HEK293 (cell line): Measurements from ENCODE around the gene TBX15.

ENCODE experiments used
- CTCF ChIA-PET: fragments of 350-600 bp; formaldehyde crosslinking; extraction: SDS; loops from one replicate; lab custom pipeline; 2021; ENCODE audit warnings: antibody characterized with exemption; lab: Yijun Ruan, JAX
- POLR2A ChIA-PET: fragments of 300-600 bp; formaldehyde crosslinking; extraction: SDS; loops from one replicate; lab custom pipeline; 2020; ENCODE audit warnings: antibody characterized with exemption, inconsistent platforms; lab: Yijun Ruan, JAX
- H3K27ac ChIP-seq: fragments of 200-500 bp; sonication (Bioruptor generic); 2 replicates; pipeline ENCODE4 v1.5.1; 2014; ENCODE audit warnings: low read depth, low read length, control low read depth, inconsistent platforms; ENCODE audit errors: extremely low read depth
- H3K36me3 ChIP-seq, 2 experiments: fragments of 200-500 bp in 1 of 2; sonication (Bioruptor generic) in 1 of 2; 1 replicate in 1 of 2; 2 replicates in 1 of 2; pipeline ENCODE4 v1.5.1; 2014 to 2017; ENCODE audit warnings: inconsistent platforms in 2 of 2, low read length in 2 of 2; ENCODE audit not compliant: control insufficient read depth in 2 of 2, insufficient read depth in 1 of 2
- H3K4me1 ChIP-seq: fragments of 200-500 bp; sonication (Bioruptor generic); 2 replicates; pipeline ENCODE4 v1.5.1; 2014; ENCODE audit warnings: mild to moderate bottlenecking, low read length, inconsistent platforms; ENCODE audit not compliant: control insufficient read depth, insufficient read depth
- H3K4me3 ChIP-seq: 2 replicates; pipeline ENCODE4 v1.5.1; 2011; ENCODE audit warnings: low read depth, mild to moderate bottlenecking, control low read depth, low read length, moderate library complexity
- H3K9me3 ChIP-seq: fragments of 200-500 bp; sonication (Bioruptor generic); 2 replicates; pipeline ENCODE4 v1.5.1; 2014; ENCODE audit warnings: low read depth, low read length, inconsistent platforms; ENCODE audit not compliant: control insufficient read depth, insufficient read depth
- KLF1 ChIP-seq: fragments of 450-650 bp; formaldehyde crosslinking; IDR thresholded peaks from 2 replicates; pipeline ENCODE4 v1.5.1; 2016; ENCODE audit warnings: missing biosample characterization, missing genetic modification characterization
- KLF7 ChIP-seq: fragments of 450-650 bp; formaldehyde crosslinking; IDR thresholded peaks from 2 replicates; pipeline ENCODE4 v1.5.1; 2016; ENCODE audit warnings: missing biosample characterization, missing genetic modification characterization, borderline replicate concordance
- SP7 ChIP-seq: fragments of 450-650 bp; formaldehyde crosslinking; IDR thresholded peaks from 2 replicates; pipeline ENCODE4 v1.5.1; 2016; ENCODE audit warnings: missing biosample characterization, missing genetic modification characterization
- ZBTB48 ChIP-seq: fragments of 450-650 bp; formaldehyde crosslinking; IDR thresholded peaks from 2 replicates; pipeline ENCODE4 v1.5.1; 2016; ENCODE audit warnings: missing biosample characterization, missing genetic modification characterization
- ZNF138 ChIP-seq: fragments of 450-650 bp; formaldehyde crosslinking; IDR thresholded peaks from 2 replicates; pipeline ENCODE4 v1.5.1; 2016; ENCODE audit warnings: missing biosample characterization, missing genetic modification characterization, borderline replicate concordance
- ZNF184 ChIP-seq: fragments of 450-650 bp; IDR thresholded peaks from 2 replicates; pipeline ENCODE4 v1.5.1; 2018; ENCODE audit warnings: missing biosample characterization, mild to moderate bottlenecking, missing genetic modification characterization
- ZNF549 ChIP-seq: fragments of 450-650 bp; IDR thresholded peaks from 2 replicates; pipeline ENCODE4 v1.5.1; 2018; ENCODE audit warnings: missing biosample characterization, missing genetic modification characterization, mild to moderate bottlenecking, inconsistent platforms, moderate library complexity
- ZNF561 ChIP-seq: fragments of 450-650 bp; IDR thresholded peaks from 2 replicates; pipeline ENCODE4 v1.5.1; 2018; ENCODE audit warnings: missing biosample characterization, missing genetic modification characterization, borderline replicate concordance
- ZNF626 ChIP-seq: fragments of 450-650 bp; sonication (Bioruptor Pico); formaldehyde crosslinking; IDR thresholded peaks from 2 replicates; pipeline ENCODE4 v1.5.1; 2018; ENCODE audit warnings: missing biosample characterization, missing genetic modification characterization, inconsistent platforms
- ZNF654 ChIP-seq: fragments of 450-650 bp; formaldehyde crosslinking; IDR thresholded peaks from 2 replicates; pipeline ENCODE4 v1.5.1; 2016; ENCODE audit warnings: low read depth, missing biosample characterization, missing genetic modification characterization
- ZSCAN16 ChIP-seq: fragments of 450-650 bp; formaldehyde crosslinking; IDR thresholded peaks from 2 replicates; pipeline ENCODE4 v1.5.1; 2016; ENCODE audit warnings: missing biosample characterization, missing genetic modification characterization
- TF ChIP-seq, protein P1 (sequence below): fragments of 450-650 bp; formaldehyde crosslinking; IDR thresholded peaks from 2 replicates; pipeline ENCODE4 v1.5.1; 2016; ENCODE audit warnings: missing biosample characterization, missing genetic modification characterization
- TF ChIP-seq, protein P2 (sequence below): fragments of 450-650 bp; formaldehyde crosslinking; IDR thresholded peaks from 2 replicates; pipeline ENCODE4 v1.5.0; 2017; ENCODE audit warnings: missing biosample characterization, missing genetic modification characterization, borderline replicate concordance
- TF ChIP-seq, protein P3 (sequence below): fragments of 450-650 bp; formaldehyde crosslinking; IDR thresholded peaks from 2 replicates; pipeline ENCODE4 v1.5.1; 2016; ENCODE audit warnings: missing biosample characterization, missing genetic modification characterization
- TF ChIP-seq, protein P4 (sequence below): fragments of 450-650 bp; formaldehyde crosslinking; IDR thresholded peaks from 2 replicates; pipeline ENCODE4 v1.5.1; 2016; ENCODE audit warnings: missing biosample characterization, missing genetic modification characterization

The TBX15 gene

DNA sequence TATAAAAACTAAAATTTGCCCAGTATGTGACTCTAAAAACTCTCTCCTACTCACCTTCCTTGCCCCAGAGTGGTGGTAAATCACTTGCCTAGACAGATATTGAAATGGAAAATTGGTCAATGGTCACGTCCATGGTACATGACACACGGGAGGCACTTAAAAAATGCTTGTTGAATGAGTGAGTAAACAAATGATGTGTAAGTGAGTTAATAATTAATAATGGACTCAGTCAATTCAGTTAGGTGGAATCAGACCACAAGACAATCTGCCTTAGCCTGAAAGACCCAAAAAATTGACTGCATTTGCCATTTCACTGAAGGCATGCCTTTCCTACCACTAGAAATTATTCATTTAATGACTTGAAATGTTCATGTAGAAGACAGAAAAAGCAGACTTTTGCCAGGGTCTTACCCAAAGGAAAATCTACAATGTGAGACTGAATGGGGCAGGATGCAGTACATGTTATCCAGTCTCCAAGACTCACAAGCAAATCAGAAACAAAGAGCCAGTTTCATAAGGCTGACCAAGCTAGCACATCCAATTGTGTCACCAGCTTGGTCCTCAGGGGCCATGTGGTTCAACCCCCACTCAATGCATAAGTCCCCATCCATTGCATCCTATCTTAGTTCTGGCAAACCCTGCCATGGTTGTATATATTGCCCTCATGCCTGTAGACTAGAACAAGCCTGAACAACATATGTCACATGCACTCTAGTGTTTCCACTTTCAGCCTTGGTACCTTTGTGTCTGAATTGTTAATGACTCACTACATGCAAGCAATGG is 73.6 kb downstream of the TBX15 start (continued):
- TF ChIP-seq, protein P1, sequence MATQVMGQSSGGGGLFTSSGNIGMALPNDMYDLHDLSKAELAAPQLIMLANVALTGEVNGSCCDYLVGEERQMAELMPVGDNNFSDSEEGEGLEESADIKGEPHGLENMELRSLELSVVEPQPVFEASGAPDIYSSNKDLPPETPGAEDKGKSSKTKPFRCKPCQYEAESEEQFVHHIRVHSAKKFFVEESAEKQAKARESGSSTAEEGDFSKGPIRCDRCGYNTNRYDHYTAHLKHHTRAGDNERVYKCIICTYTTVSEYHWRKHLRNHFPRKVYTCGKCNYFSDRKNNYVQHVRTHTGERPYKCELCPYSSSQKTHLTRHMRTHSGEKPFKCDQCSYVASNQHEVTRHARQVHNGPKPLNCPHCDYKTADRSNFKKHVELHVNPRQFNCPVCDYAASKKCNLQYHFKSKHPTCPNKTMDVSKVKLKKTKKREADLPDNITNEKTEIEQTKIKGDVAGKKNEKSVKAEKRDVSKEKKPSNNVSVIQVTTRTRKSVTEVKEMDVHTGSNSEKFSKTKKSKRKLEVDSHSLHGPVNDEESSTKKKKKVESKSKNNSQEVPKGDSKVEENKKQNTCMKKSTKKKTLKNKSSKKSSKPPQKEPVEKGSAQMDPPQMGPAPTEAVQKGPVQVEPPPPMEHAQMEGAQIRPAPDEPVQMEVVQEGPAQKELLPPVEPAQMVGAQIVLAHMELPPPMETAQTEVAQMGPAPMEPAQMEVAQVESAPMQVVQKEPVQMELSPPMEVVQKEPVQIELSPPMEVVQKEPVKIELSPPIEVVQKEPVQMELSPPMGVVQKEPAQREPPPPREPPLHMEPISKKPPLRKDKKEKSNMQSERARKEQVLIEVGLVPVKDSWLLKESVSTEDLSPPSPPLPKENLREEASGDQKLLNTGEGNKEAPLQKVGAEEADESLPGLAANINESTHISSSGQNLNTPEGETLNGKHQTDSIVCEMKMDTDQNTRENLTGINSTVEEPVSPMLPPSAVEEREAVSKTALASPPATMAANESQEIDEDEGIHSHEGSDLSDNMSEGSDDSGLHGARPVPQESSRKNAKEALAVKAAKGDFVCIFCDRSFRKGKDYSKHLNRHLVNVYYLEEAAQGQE (tag by site-specific recombination): no peak
- TF ChIP-seq, protein P2, sequence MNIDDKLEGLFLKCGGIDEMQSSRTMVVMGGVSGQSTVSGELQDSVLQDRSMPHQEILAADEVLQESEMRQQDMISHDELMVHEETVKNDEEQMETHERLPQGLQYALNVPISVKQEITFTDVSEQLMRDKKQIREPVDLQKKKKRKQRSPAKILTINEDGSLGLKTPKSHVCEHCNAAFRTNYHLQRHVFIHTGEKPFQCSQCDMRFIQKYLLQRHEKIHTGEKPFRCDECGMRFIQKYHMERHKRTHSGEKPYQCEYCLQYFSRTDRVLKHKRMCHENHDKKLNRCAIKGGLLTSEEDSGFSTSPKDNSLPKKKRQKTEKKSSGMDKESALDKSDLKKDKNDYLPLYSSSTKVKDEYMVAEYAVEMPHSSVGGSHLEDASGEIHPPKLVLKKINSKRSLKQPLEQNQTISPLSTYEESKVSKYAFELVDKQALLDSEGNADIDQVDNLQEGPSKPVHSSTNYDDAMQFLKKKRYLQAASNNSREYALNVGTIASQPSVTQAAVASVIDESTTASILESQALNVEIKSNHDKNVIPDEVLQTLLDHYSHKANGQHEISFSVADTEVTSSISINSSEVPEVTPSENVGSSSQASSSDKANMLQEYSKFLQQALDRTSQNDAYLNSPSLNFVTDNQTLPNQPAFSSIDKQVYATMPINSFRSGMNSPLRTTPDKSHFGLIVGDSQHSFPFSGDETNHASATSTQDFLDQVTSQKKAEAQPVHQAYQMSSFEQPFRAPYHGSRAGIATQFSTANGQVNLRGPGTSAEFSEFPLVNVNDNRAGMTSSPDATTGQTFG (tag by site-specific recombination): no peak

DNA sequence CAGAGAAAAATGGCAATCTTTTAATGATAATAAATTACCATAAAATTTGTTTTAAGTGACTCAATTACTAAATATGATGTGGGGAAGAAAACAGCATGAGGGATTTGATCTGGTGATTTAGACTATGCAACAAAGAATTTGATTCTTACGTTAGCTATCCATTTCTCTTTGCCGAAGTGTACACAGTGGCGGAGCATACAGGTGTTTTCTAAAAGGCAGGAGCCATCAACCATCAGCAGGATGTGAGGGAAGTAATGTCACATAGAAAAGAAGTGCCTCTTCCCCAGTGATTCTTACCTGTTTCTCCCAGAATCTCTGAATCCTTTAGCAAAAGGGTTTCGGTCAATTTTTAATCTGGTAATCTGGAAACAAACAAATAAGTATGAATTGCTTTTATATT is 74.3 kb downstream of the TBX15 start:
- POLR2A ChIA-PET: no interaction called here
- Histone ChIP-seq H3K4me3 (no peak overlapping the region), H3K36me3 (no peaks in the 10 kb centered on the region), H3K27ac (no peak overlapping the region), H3K9me3 (no peaks in the 10 kb centered on the region)
- no peak for TF ChIP-seq ZNF626 (tag by site-specific recombination)
- TF ChIP-seq, protein P3, sequence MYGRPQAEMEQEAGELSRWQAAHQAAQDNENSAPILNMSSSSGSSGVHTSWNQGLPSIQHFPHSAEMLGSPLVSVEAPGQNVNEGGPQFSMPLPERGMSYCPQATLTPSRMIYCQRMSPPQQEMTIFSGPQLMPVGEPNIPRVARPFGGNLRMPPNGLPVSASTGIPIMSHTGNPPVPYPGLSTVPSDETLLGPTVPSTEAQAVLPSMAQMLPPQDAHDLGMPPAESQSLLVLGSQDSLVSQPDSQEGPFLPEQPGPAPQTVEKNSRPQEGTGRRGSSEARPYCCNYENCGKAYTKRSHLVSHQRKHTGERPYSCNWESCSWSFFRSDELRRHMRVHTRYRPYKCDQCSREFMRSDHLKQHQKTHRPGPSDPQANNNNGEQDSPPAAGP: no peak
- TF ChIP-seq ZSCAN16: no peak
- TF ChIP-seq, all 188 proteins: peak for 0
- CTCF ChIA-PET: interaction anchor here (0.5 to 1.0 kb wide), 2 partner anchors 403 to 1155 kb away, joined by 3 read pairs; no protein-coding TSS in a partner anchor
- H3K4me1 ChIP-seq: no peaks in the 10 kb centered on the region

DNA sequence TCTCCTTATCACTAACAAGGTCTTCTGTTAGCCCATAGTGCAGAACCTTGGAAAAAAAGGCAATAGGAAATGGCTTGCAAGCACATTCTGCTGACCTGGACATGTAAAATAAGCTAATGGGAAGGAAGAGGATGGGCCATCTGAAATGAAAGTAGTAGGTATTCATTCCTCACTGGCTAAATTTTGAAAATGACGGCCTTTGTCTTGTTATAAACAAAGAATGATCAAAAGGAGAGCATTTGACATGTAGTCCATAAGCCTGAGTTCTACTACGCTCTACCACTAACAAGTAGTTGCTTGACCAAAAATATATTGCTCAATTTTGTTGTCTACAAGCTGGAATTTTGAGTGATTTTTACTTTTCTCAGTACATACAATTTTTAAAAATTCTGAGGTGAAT is 75.6 kb downstream of the TBX15 start:
- no peaks in the 10 kb centered on the region for H3K4me1 ChIP-seq
- no peak overlapping the region for H3K4me3 ChIP-seq
- POLR2A ChIA-PET: no interaction called here
- no peaks in the 10 kb centered on the region for H3K36me3 ChIP-seq
- no peaks in the 10 kb centered on the region for H3K9me3 ChIP-seq
- H3K27ac ChIP-seq: no peak overlapping the region
- CTCF ChIA-PET: interaction anchor here (1.0 kb wide), 1 partner anchor 405 kb away, joined by 3 read pairs; no protein-coding TSS in a partner anchor
- no peak for TF ChIP-seq SP7 (tag by site-specific recombination)
- no peak for TF ChIP-seq KLF1 (tag by site-specific recombination)
- TF ChIP-seq ZNF138 (tag by site-specific recombination): no peak
- TF ChIP-seq KLF7 (tag by site-specific recombination): no peak
- TF ChIP-seq ZBTB48 (tag by site-specific recombination): no peak
- TF ChIP-seq ZNF184 (tag by site-specific recombination): no peak
- TF ChIP-seq, protein P4, sequence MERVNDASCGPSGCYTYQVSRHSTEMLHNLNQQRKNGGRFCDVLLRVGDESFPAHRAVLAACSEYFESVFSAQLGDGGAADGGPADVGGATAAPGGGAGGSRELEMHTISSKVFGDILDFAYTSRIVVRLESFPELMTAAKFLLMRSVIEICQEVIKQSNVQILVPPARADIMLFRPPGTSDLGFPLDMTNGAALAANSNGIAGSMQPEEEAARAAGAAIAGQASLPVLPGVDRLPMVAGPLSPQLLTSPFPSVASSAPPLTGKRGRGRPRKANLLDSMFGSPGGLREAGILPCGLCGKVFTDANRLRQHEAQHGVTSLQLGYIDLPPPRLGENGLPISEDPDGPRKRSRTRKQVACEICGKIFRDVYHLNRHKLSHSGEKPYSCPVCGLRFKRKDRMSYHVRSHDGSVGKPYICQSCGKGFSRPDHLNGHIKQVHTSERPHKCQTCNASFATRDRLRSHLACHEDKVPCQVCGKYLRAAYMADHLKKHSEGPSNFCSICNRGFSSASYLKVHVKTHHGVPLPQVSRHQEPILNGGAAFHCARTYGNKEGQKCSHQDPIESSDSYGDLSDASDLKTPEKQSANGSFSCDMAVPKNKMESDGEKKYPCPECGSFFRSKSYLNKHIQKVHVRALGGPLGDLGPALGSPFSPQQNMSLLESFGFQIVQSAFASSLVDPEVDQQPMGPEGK (tag by site-specific recombination): no peak
- no peak for TF ChIP-seq ZNF561
- TF ChIP-seq ZNF654 (tag by site-specific recombination): no peak
- no peak for TF ChIP-seq ZNF549 (tag by site-specific recombination)
